ENCODE data around the gene RNF148.
"Not testable (repeated sequence)": the region's sequence is repeated elsewhere in the genome, so short reads cannot be mapped to it uniquely, and the experiment has no call there.

RNF148 gene

DNA sequence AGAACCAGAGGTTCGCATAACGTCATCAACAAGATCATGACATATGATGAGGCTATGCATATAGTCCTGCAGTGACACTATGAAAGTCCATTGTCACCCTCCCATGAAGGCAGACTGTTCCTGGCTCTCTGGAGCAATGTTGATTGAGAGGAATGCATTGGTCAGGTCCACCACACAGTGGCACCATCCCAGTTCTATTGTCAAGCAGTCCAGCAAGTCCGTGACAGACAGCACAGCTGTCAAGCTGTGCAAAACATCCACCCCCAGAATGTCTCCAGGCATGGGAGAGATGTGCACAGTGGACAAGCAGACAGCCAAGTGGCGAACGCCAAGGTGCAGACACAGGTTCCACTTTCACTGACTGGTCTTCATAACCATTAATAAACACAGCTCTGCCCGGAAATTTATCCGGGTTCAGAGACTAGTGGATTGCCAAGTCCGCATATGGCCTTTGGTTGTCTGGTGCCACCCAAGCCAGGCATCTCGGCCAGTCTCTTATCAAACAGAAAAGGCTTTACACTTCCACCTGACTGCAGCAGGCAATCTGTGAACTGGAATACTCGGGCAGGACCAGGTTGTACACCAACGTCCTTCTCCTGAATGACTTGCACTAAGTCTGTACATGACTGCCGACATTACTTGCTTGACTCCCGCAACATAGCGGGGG is 11.0 kb downstream of the RNF148 start:
- no peak overlapping the region for H3K4me3 ChIP-seq (ENCODE audit: low read length)
- DNase-seq (ENCODE audit: low read depth): no peak
- TF ChIP-seq, protein P1, sequence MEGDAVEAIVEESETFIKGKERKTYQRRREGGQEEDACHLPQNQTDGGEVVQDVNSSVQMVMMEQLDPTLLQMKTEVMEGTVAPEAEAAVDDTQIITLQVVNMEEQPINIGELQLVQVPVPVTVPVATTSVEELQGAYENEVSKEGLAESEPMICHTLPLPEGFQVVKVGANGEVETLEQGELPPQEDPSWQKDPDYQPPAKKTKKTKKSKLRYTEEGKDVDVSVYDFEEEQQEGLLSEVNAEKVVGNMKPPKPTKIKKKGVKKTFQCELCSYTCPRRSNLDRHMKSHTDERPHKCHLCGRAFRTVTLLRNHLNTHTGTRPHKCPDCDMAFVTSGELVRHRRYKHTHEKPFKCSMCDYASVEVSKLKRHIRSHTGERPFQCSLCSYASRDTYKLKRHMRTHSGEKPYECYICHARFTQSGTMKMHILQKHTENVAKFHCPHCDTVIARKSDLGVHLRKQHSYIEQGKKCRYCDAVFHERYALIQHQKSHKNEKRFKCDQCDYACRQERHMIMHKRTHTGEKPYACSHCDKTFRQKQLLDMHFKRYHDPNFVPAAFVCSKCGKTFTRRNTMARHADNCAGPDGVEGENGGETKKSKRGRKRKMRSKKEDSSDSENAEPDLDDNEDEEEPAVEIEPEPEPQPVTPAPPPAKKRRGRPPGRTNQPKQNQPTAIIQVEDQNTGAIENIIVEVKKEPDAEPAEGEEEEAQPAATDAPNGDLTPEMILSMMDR (conservative IDR thresholded peaks at IDR 0.05; ENCODE audit: low read length): no peak

DNA sequence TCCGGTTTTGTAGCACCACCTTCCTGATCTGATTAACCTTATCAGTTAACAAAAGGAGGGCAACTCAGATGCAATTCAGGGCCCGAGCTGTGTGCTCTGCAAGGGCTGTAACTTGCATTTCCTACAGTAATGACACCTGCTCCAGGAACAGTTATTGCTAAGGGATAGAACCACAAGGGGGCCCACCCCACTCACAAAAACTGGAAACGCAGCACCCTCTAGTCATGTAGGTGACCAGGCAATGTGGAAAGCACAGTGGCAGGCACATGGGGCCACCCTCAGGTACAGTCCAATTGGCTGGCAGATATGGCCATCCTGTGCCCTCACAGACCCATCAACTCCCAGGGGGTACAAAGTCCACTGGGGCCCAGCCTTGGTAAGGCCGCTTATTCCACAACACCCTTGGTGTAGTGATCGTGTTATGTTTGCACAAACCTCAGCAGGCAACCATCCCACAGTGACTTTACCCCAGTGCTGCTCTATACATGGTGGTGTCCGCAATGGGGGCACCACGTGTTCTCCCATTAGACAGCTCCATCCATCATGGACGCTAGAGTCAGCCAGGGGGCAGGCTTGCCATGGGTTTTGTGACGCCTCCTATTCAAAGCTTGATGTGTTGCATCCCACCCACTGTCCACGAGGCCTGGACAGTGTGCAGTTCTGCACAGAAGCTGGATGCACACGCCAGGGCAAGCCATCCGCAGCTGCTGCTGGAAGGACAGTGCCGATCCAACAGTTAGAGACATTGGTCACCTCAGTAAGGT is 13.2 kb downstream of the RNF148 start:
- no peak overlapping the region for H3K4me3 ChIP-seq (ENCODE audit: low read length)
- DNase-seq (ENCODE audit: low read depth): no peak
- TF ChIP-seq, protein P1 (conservative IDR thresholded peaks at IDR 0.05; ENCODE audit: low read length): no peak

DNA sequence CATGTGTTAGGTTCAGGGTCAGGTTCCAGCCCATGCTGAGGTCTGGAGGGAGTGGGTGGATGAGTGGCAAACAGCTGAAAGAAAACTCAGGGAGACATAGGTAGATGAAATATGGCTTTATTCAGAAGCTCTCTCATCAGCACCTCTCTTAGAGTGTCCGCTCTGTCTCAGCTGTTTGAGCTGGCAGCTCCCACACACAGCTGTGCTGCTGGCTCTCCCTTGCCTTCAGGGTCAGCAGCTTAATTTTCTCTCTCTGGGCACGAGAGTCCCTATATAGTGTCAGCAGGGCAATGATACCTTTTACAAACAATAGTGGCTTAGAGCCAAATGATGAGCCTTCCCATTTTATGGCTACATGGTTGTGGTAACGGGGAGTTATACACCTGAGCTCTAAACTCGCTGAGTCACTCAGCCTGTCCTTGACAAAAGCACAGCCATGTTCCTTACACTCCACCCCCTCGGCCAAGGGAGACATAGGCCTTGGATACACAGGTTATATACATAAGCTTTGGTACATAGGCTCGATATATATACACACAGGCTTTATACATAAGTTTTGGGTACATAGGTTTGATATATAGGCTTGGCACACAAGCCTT is 14.2 kb downstream of the RNF148 start:
- H3K4me3 ChIP-seq (ENCODE audit: low read length): no peak overlapping the region
- DNase-seq (ENCODE audit: low read depth): no peak
- TF ChIP-seq, protein P1 (conservative IDR thresholded peaks at IDR 0.05; ENCODE audit: low read length): no peak

DNA sequence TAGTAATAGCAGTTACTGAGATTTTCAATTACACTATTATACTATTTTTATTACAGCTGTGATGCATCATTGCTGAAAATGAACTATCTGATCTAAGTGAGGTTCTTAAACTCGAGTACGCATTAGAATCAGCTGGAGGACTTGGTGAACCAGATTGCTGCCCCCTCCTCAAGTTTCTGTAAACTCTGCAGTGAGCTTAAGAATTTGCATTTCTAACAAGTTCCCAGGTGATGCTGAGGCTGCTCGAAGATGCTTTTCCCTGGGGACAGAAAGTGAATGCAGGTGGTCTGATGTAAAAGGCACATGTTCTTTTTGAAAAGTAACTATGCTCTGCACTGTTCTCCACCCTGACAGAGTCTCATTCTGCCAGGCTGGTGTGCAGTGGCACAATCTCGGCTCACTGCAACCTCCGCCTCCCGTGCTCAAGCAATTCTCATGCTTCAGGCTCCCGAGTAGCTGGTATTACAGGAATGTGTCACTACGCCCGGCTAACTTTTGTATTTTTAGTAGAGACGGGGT is 16.3 kb downstream of the RNF148 start:
- no peak for DNase-seq (ENCODE audit: low read depth)
- H3K4me3 ChIP-seq (ENCODE audit: low read length): no peak overlapping the region
- TF ChIP-seq, protein P1 (conservative IDR thresholded peaks at IDR 0.05; ENCODE audit: low read length): no peak

DNA sequence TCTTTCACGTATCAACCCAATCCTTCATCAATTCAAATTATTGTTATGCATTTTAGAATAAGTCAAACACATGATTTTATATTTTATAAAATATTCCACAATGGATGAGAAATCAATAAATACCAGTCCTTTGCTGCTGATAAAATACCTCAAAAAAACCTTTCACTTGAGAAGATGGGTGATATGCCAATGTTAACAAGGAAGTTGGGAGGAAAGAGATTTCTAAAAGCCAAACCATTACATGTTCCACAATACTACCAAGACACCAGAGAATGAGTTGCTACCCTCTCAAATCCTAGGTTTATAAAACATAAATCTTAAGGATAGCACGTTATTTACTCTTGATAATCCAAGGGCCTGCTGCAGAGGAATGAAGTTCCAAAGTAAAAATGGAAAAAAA is 18.2 kb downstream of the RNF148 start:
- TF ChIP-seq, protein P1 (conservative IDR thresholded peaks at IDR 0.05; ENCODE audit: low read length): no peak
- H3K4me3 ChIP-seq (ENCODE audit: low read length): no peak overlapping the region
- no peak for DNase-seq (ENCODE audit: low read depth)

DNA sequence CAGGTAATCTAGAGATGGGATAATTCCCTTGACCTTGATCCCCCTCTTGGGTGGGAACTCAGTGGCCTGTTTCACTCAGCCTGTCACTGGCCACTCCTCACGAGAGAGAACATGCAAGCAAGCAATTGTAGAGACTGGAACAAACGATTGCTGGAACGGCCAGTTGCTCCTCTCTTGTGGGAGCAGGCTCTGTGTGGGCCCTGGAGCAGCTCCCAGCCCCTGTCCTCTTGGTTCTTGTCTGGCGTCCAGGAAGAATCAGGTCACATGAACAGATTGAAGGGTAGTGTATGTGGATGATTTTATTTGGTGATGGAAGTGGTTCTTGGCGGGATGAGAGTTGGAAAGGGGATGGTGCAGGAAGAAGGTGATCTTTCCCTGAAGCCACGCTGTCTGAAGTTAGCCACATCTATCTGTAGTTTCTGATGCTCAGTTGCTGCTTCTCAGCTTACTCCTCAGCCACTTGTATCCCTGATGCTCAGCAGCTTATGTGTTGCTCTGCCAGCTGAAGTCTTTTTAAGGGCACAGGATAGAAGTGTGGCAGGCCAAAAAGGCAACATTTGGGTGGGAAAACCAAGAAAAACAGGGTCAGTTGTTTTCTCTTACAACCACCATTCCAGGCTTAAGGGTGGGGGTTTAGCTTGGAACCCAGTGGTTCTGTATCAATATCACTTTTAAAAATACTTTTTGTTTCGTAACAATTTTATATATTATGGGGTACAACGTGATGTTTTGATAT is 19.7 kb downstream of the RNF148 start:
- TF ChIP-seq, protein P1 (conservative IDR thresholded peaks at IDR 0.05; ENCODE audit: low read length): no peak
- no peak for DNase-seq (ENCODE audit: low read depth)
- no peak overlapping the region for H3K4me3 ChIP-seq (ENCODE audit: low read length)

DNA sequence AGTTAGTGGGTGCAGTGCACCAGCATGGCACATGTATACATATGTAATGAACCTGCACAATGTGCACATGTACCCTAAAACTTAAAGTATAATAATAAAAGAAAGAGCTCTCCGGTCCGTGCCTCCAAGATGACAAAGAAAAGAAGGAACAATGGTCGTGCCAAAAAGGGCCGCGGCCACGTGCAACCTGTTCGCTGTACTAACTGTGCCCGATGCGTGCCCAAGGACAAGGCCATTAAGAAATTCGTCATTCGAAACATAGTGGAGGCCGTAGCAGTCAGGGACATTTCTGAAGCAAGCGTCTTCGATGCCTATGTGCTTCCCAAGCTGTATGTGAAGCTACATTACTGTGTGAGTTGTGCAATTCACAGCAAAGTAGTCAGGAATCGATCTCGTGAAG is 21.5 kb downstream of the RNF148 start:
- not testable (repeated sequence) for H3K4me3 ChIP-seq (ENCODE audit: low read length); DNase-seq (ENCODE audit: low read depth)

All from AG10803 (cell line).